22Rv1 (cell line): ENCODE measurements around the gene NAV2.

Source experiments
- ZFX ChIP-seq: fragments of 450-650 bp; IDR thresholded peaks from 2 replicates; pipeline ENCODE4 v1.6.1; 2017; ENCODE audit warnings: antibody characterized with exemption, borderline replicate concordance
- TF ChIP-seq, protein P1 (sequence below): fragments of 450-650 bp; IDR thresholded peaks from 2 replicates; pipeline ENCODE4 v1.5.1; 2017; ENCODE audit warnings: mild to moderate bottlenecking

- TF ChIP-seq, protein P1, sequence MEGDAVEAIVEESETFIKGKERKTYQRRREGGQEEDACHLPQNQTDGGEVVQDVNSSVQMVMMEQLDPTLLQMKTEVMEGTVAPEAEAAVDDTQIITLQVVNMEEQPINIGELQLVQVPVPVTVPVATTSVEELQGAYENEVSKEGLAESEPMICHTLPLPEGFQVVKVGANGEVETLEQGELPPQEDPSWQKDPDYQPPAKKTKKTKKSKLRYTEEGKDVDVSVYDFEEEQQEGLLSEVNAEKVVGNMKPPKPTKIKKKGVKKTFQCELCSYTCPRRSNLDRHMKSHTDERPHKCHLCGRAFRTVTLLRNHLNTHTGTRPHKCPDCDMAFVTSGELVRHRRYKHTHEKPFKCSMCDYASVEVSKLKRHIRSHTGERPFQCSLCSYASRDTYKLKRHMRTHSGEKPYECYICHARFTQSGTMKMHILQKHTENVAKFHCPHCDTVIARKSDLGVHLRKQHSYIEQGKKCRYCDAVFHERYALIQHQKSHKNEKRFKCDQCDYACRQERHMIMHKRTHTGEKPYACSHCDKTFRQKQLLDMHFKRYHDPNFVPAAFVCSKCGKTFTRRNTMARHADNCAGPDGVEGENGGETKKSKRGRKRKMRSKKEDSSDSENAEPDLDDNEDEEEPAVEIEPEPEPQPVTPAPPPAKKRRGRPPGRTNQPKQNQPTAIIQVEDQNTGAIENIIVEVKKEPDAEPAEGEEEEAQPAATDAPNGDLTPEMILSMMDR: no peak
- TF ChIP-seq ZFX: no peak
Measured at GRCh38 chr11:20093775-20094174, 381.1 kb downstream of the NAV2 start.
